Measurements from ENCODE around the gene OR2A25. TPM values are rescaled to one million over a fixed set of nuclear protein-coding genes. Genes with fewer than 3 reads are reported as not detected.

Gene OR2A25
- total RNA-seq, 1 donor from 2014 or later = not detected

GRCh38 chr7:144063710-144064109, 5.9 kb upstream of the OR2A25 start:
- Histone ChIP-seq H3K36me3 (ENCODE audit: control insufficient read depth in 3 of 3, insufficient read depth in 3 of 3, low read length in 3 of 3) (no peaks in the 10 kb centered on the region), H3K27me3 (ENCODE audit: control insufficient read depth in 3 of 3, insufficient read depth in 3 of 3, low read length in 3 of 3) (no peaks in the 10 kb centered on the region), H3K4me1 (ENCODE audit: control insufficient read depth in 3 of 3, insufficient read depth in 3 of 3, low read length in 3 of 3) (no peaks in the 10 kb centered on the region), H3K9me3 (ENCODE audit: control insufficient read depth in 3 of 3, low read length in 3 of 3) (no peaks in the 10 kb centered on the region), H3K4me3 (ENCODE audit: low read length in 3 of 3) (no peak overlapping the region), H3K9ac (ENCODE audit: low read depth in 1 of 3, low read length in 3 of 3) (no peak overlapping the region), H3K27ac (ENCODE audit: low read depth, low read length) (no peak overlapping the region)

GRCh38 chr7:144069953-144070352, 342 bp downstream of the OR2A25 start:
- Histone ChIP-seq H3K4me1 (ENCODE audit: control insufficient read depth in 3 of 3, insufficient read depth in 3 of 3, low read length in 3 of 3) (no peaks in the 10 kb centered on the region), H3K9me3 (ENCODE audit: control insufficient read depth in 3 of 3, low read length in 3 of 3) (no peaks in the 10 kb centered on the region), H3K9ac (ENCODE audit: low read depth in 1 of 3, low read length in 3 of 3) (no peak overlapping the region), H3K36me3 (ENCODE audit: control insufficient read depth in 3 of 3, insufficient read depth in 3 of 3, low read length in 3 of 3) (no peaks in the 10 kb centered on the region), H3K27ac (ENCODE audit: low read depth, low read length) (no peak overlapping the region), H3K27me3 (ENCODE audit: control insufficient read depth in 3 of 3, insufficient read depth in 3 of 3, low read length in 3 of 3) (no peaks in the 10 kb centered on the region), H3K4me3 (ENCODE audit: low read length in 3 of 3) (no peak overlapping the region)

- no peak overlapping the region for H3K27ac ChIP-seq (ENCODE audit: low read depth, low read length)
- H3K4me1 ChIP-seq (ENCODE audit: control insufficient read depth in 3 of 3, insufficient read depth in 3 of 3, low read length in 3 of 3) = no peaks in the 10 kb centered on the region
- H3K9me3 ChIP-seq (ENCODE audit: control insufficient read depth in 3 of 3, low read length in 3 of 3) = no peaks in the 10 kb centered on the region
- H3K27me3 ChIP-seq (ENCODE audit: control insufficient read depth in 3 of 3, insufficient read depth in 3 of 3, low read length in 3 of 3) = no peaks in the 10 kb centered on the region
- no peak overlapping the region for H3K9ac ChIP-seq (ENCODE audit: low read depth in 1 of 3, low read length in 3 of 3)
- no peak overlapping the region for H3K4me3 ChIP-seq (ENCODE audit: low read length in 3 of 3)
- H3K36me3 ChIP-seq (ENCODE audit: control insufficient read depth in 3 of 3, insufficient read depth in 3 of 3, low read length in 3 of 3) = no peaks in the 10 kb centered on the region
Observed at GRCh38 chr7:144074374-144074773, 4.8 kb downstream of the OR2A25 start.

- Histone ChIP-seq H3K27me3 (ENCODE audit: control insufficient read depth in 3 of 3, insufficient read depth in 3 of 3, low read length in 3 of 3) (no peaks in the 10 kb centered on the region), H3K36me3 (ENCODE audit: control insufficient read depth in 3 of 3, insufficient read depth in 3 of 3, low read length in 3 of 3) (no peaks in the 10 kb centered on the region), H3K4me1 (ENCODE audit: control insufficient read depth in 3 of 3, insufficient read depth in 3 of 3, low read length in 3 of 3) (no peaks in the 10 kb centered on the region), H3K9me3 (ENCODE audit: control insufficient read depth in 3 of 3, low read length in 3 of 3) (no peaks in the 10 kb centered on the region), H3K4me3 (ENCODE audit: low read length in 3 of 3) (no peak within 1 kb of the TSS), H3K27ac (ENCODE audit: low read depth, low read length) (no peak within 1 kb of the TSS), H3K9ac (ENCODE audit: low read depth in 1 of 3, low read length in 3 of 3) (no peak within 1 kb of the TSS)
Observed at GRCh38 chr7:144085978-144086377, 16.4 kb downstream of the OR2A25 start, which contains the start of gene OR2A12. Gene OR2A12 (plus strand): TSS chr7:144086278. CDS start chr7:144095108, 8,830 bp downstream.

GRCh38 chr7:144086730-144087129, 17.1 kb downstream of the OR2A25 start:
- H3K27ac ChIP-seq (ENCODE audit: low read depth, low read length) = no peak overlapping the region
- no peak overlapping the region for H3K9ac ChIP-seq (ENCODE audit: low read depth in 1 of 3, low read length in 3 of 3)
- no peak overlapping the region for H3K4me3 ChIP-seq (ENCODE audit: low read length in 3 of 3)
- H3K27me3 ChIP-seq (ENCODE audit: control insufficient read depth in 3 of 3, insufficient read depth in 3 of 3, low read length in 3 of 3) = no peaks in the 10 kb centered on the region
- H3K36me3 ChIP-seq (ENCODE audit: control insufficient read depth in 3 of 3, insufficient read depth in 3 of 3, low read length in 3 of 3) = no peaks in the 10 kb centered on the region
- H3K9me3 ChIP-seq (ENCODE audit: control insufficient read depth in 3 of 3, low read length in 3 of 3) = no peaks in the 10 kb centered on the region
- H3K4me1 ChIP-seq (ENCODE audit: control insufficient read depth in 3 of 3, insufficient read depth in 3 of 3, low read length in 3 of 3) = no peaks in the 10 kb centered on the region

GRCh38 chr7:144087230-144087629, 17.6 kb downstream of the OR2A25 start:
- Histone ChIP-seq H3K27me3 (ENCODE audit: control insufficient read depth in 3 of 3, insufficient read depth in 3 of 3, low read length in 3 of 3) (no peaks in the 10 kb centered on the region), H3K4me1 (ENCODE audit: control insufficient read depth in 3 of 3, insufficient read depth in 3 of 3, low read length in 3 of 3) (no peaks in the 10 kb centered on the region), H3K36me3 (ENCODE audit: control insufficient read depth in 3 of 3, insufficient read depth in 3 of 3, low read length in 3 of 3) (no peaks in the 10 kb centered on the region), H3K27ac (ENCODE audit: low read depth, low read length) (no peak overlapping the region), H3K4me3 (ENCODE audit: low read length in 3 of 3) (no peak overlapping the region), H3K9me3 (ENCODE audit: control insufficient read depth in 3 of 3, low read length in 3 of 3) (no peaks in the 10 kb centered on the region), H3K9ac (ENCODE audit: low read depth in 1 of 3, low read length in 3 of 3) (no peak overlapping the region)

- Histone ChIP-seq H3K9ac (ENCODE audit: low read depth in 1 of 3, low read length in 3 of 3) (no peak overlapping the region), H3K27ac (ENCODE audit: low read depth, low read length) (no peak overlapping the region), H3K36me3 (ENCODE audit: control insufficient read depth in 3 of 3, insufficient read depth in 3 of 3, low read length in 3 of 3) (no peaks in the 10 kb centered on the region), H3K9me3 (ENCODE audit: control insufficient read depth in 3 of 3, low read length in 3 of 3) (no peaks in the 10 kb centered on the region), H3K4me3 (ENCODE audit: low read length in 3 of 3) (no peak overlapping the region), H3K4me1 (ENCODE audit: control insufficient read depth in 3 of 3, insufficient read depth in 3 of 3, low read length in 3 of 3) (no peaks in the 10 kb centered on the region), H3K27me3 (ENCODE audit: control insufficient read depth in 3 of 3, insufficient read depth in 3 of 3, low read length in 3 of 3) (peaks cover 0 to 3% (median 0%) of the 10 kb centered on the region in 3 donors)
Observed at GRCh38 chr7:144090667-144091066, 21.1 kb downstream of the OR2A25 start.

GRCh38 chr7:144098776-144099175, 29.2 kb downstream of the OR2A25 start:
- no peak overlapping the region for H3K9ac ChIP-seq (ENCODE audit: low read depth in 1 of 3, low read length in 3 of 3)
- H3K27me3 ChIP-seq (ENCODE audit: control insufficient read depth in 3 of 3, insufficient read depth in 3 of 3, low read length in 3 of 3) = peaks cover 0 to 3% (median 0%) of the 10 kb centered on the region in 3 donors
- no peaks in the 10 kb centered on the region for H3K36me3 ChIP-seq (ENCODE audit: control insufficient read depth in 3 of 3, insufficient read depth in 3 of 3, low read length in 3 of 3)
- no peaks in the 10 kb centered on the region for H3K9me3 ChIP-seq (ENCODE audit: control insufficient read depth in 3 of 3, low read length in 3 of 3)
- no peaks in the 10 kb centered on the region for H3K4me1 ChIP-seq (ENCODE audit: control insufficient read depth in 3 of 3, insufficient read depth in 3 of 3, low read length in 3 of 3)
- no peak overlapping the region for H3K4me3 ChIP-seq (ENCODE audit: low read length in 3 of 3)
- H3K27ac ChIP-seq (ENCODE audit: low read depth, low read length) = no peak overlapping the region

- H3K9me3 ChIP-seq (ENCODE audit: control insufficient read depth in 3 of 3, low read length in 3 of 3) = no peaks in the 10 kb centered on the region
- H3K4me3 ChIP-seq (ENCODE audit: low read length in 3 of 3) = no peak overlapping the region
- H3K27ac ChIP-seq (ENCODE audit: low read depth, low read length) = no peak overlapping the region
- H3K27me3 ChIP-seq (ENCODE audit: control insufficient read depth in 3 of 3, insufficient read depth in 3 of 3, low read length in 3 of 3) = no peaks in the 10 kb centered on the region
- no peaks in the 10 kb centered on the region for H3K36me3 ChIP-seq (ENCODE audit: control insufficient read depth in 3 of 3, insufficient read depth in 3 of 3, low read length in 3 of 3)
- no peak overlapping the region for H3K9ac ChIP-seq (ENCODE audit: low read depth in 1 of 3, low read length in 3 of 3)
- H3K4me1 ChIP-seq (ENCODE audit: control insufficient read depth in 3 of 3, insufficient read depth in 3 of 3, low read length in 3 of 3) = no peaks in the 10 kb centered on the region
Observed at GRCh38 chr7:144100607-144101006, 31.0 kb downstream of the OR2A25 start.

GRCh38 chr7:144102041-144102440, 32.4 kb downstream of the OR2A25 start:
- Histone ChIP-seq H3K27me3 (ENCODE audit: control insufficient read depth in 3 of 3, insufficient read depth in 3 of 3, low read length in 3 of 3) (no peaks in the 10 kb centered on the region), H3K9me3 (ENCODE audit: control insufficient read depth in 3 of 3, low read length in 3 of 3) (no peaks in the 10 kb centered on the region), H3K4me1 (ENCODE audit: control insufficient read depth in 3 of 3, insufficient read depth in 3 of 3, low read length in 3 of 3) (no peaks in the 10 kb centered on the region), H3K27ac (ENCODE audit: low read depth, low read length) (no peak overlapping the region), H3K4me3 (ENCODE audit: low read length in 3 of 3) (no peak overlapping the region), H3K36me3 (ENCODE audit: control insufficient read depth in 3 of 3, insufficient read depth in 3 of 3, low read length in 3 of 3) (no peaks in the 10 kb centered on the region), H3K9ac (ENCODE audit: low read depth in 1 of 3, low read length in 3 of 3) (no peak overlapping the region)

- no peak overlapping the region for H3K9ac ChIP-seq (ENCODE audit: low read depth in 1 of 3, low read length in 3 of 3)
- H3K9me3 ChIP-seq (ENCODE audit: control insufficient read depth in 3 of 3, low read length in 3 of 3) = no peaks in the 10 kb centered on the region
- no peak overlapping the region for H3K27ac ChIP-seq (ENCODE audit: low read depth, low read length)
- H3K4me1 ChIP-seq (ENCODE audit: control insufficient read depth in 3 of 3, insufficient read depth in 3 of 3, low read length in 3 of 3) = no peaks in the 10 kb centered on the region
- no peaks in the 10 kb centered on the region for H3K27me3 ChIP-seq (ENCODE audit: control insufficient read depth in 3 of 3, insufficient read depth in 3 of 3, low read length in 3 of 3)
- H3K4me3 ChIP-seq (ENCODE audit: low read length in 3 of 3) = no peak overlapping the region
- H3K36me3 ChIP-seq (ENCODE audit: control insufficient read depth in 3 of 3, insufficient read depth in 3 of 3, low read length in 3 of 3) = no peaks in the 10 kb centered on the region
Observed at GRCh38 chr7:144105211-144105610, 35.6 kb downstream of the OR2A25 start.
